Neural progenitor cell (in vitro differentiated cells): ENCODE data around the gene SIAH3.

Experiments
- EZH2 ChIP-seq: fragments of 200-600 bp; sonication (generic); IDR thresholded peaks from 2 replicates; pipeline ENCODE4 v1.6.1; 2017; ENCODE audit warnings: antibody characterized with exemption, mild to moderate bottlenecking, moderate library complexity
- TF ChIP-seq, protein P1 (sequence below): fragments of 200-600 bp; sonication (generic); IDR thresholded peaks from 2 replicates; pipeline ENCODE4 v1.5.1; 2017; ENCODE audit warnings: antibody characterized with exemption, mild to moderate bottlenecking

DNA sequence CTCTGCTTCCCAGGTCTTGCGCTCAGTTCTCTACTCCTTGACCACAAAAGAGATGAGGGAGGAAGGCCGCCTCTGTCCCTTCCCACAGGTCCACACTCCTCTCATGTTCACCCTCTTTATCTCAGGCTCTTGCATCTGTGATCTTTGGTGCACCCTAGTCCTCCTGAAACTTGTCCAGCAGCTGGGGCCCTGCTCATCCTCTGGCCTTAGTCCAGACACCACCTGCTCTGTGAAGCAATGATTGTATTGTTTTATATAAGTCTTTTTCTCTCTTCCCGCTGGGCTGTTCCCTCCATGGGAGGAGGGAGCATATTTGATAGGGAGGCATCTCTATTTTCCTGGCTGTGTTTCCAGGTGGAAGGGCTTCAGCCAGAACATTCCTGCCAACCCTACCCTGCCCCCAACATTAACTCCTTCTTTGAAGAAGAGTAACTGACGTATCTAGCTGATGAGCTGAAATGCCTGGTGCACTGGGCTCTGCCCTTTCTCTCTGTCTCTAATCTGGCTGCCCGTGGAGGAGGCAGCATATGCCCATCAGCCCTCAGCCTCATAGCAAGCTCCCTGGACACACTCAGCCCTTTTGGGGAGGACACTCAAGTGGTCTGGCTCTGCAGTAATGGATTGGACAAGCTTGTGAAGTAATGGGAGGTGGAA is 38.2 kb upstream of the SIAH3 start:
- TF ChIP-seq, protein P1, sequence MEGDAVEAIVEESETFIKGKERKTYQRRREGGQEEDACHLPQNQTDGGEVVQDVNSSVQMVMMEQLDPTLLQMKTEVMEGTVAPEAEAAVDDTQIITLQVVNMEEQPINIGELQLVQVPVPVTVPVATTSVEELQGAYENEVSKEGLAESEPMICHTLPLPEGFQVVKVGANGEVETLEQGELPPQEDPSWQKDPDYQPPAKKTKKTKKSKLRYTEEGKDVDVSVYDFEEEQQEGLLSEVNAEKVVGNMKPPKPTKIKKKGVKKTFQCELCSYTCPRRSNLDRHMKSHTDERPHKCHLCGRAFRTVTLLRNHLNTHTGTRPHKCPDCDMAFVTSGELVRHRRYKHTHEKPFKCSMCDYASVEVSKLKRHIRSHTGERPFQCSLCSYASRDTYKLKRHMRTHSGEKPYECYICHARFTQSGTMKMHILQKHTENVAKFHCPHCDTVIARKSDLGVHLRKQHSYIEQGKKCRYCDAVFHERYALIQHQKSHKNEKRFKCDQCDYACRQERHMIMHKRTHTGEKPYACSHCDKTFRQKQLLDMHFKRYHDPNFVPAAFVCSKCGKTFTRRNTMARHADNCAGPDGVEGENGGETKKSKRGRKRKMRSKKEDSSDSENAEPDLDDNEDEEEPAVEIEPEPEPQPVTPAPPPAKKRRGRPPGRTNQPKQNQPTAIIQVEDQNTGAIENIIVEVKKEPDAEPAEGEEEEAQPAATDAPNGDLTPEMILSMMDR = no peak
- no peak for TF ChIP-seq EZH2
